ENCODE data around the gene C9orf85.

C9orf85 gene

DNA sequence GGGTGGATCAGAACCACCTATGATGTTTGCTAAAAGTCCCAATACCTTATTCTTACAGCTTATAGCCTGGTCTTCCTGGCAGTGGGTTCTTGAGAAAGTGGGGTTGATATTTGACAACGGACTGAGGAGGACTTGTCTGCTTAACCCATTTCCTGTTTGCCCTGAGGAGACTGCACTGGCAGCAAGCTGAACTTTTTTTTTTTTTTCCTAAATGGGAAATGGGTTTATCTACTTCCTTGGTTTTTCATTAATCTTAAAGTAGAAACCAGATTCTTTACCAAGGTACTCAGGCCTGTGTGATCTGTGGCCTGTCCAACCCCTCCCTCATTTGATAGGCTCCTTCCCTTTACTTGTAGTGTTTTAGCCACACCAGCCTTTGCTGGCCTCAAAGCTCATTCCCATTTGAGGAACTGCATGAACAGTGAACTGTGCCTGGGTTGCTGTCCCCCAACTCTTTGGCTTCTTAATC is 101.9 kb downstream of the C9orf85 start:
- no peak for DNase-seq

DNA sequence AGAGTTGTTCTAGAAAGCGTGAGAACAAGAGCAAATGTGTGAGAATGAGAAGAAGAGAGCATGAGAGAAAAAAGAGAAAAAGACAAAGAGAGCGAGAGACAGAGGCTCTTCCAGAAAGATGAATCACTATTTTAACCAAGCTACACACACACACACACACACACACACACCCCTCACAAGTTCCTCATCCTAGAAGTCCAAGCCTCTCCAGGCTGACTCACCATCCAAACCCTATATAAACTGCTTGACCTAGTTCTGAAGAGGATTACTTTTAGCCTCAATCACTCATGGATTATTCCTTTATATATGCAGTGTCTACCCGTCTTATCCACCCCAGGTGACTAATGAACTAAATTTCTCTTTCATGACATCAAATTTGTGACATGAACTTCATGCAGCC is 111.4 kb downstream of the C9orf85 start:
- no peak for DNase-seq

Data from activated CD4-positive, alpha-beta T cell treated with anti-CD3 and anti-CD28 coated beads, Interleukin-2, amount 50 U/mL, for 16 hours (primary cell).